ENCODE results near the gene SLC10A6.

Gene SLC10A6

DNA sequence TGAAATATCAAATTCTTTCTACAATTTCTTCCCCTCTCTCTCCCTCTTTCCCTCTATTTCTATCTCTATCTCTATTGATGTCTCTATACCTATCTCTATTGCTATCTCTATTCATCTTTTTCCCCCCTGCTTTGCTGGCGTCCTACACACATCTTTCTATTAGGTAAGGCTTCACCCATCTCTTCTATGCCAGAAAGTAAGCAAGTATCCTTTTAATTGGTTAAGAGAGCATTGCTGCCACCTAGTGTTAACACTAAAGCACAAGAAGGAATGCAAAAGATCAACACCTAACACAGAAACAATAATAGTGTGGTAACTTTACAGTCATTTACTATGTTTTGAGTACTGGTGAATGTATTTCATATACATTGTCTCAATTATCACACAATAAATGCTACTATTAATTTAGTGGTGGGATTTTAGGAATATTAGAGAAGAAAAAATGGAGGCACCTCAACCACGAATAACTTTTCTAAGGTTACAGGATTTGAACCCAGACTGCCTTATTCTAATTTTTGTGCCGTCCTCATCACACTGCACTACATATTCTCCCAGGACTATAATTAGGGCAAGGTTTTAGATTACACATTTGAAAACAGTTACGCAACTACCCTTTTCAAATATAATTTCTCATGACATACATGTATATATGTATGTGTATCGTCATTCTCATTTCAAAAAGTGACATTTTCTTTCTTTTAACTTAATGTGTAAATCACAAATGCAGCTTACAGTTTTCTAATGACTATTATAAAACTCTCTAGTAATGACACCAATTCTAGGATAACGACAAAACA is 46.7 kb upstream of the SLC10A6 start:
- Histone ChIP-seq H2AFZ (ENCODE audit: low read length) (no peak overlapping the region), H3K9me3 (replicated peaks; ENCODE audit: insufficient read depth, low read length) (no peaks in the 10 kb centered on the region), H3K4me2 (ENCODE audit: low read depth, low read length) (no peak overlapping the region), H3F3A (ENCODE audit: insufficient read depth, low read length) (no peaks in the 10 kb centered on the region), H4K20me1 (ENCODE audit: insufficient read depth, low read length) (no peaks in the 10 kb centered on the region), H3K4me3 (ENCODE audit: low read length) (no peak overlapping the region), H3K27me3 (replicated peaks; ENCODE audit: insufficient read depth, low read length) (no peaks in the 10 kb centered on the region), H3K27ac (ENCODE audit: low read length) (no peak overlapping the region), H3K79me2 (ENCODE audit: low read length) (no peaks in the 10 kb centered on the region), H3K9me2 (replicated peaks; ENCODE audit: insufficient read depth, low read length) (no peaks in the 10 kb centered on the region), H3K9ac (ENCODE audit: low read length) (no peak overlapping the region), H3K36me3 (replicated peaks; ENCODE audit: insufficient read depth, low read length) (no peaks in the 10 kb centered on the region), H3K4me1 (ENCODE audit: low read length) (no peaks in the 10 kb centered on the region)
- TF ChIP-seq EZH2phosphoT487 (IDR thresholded peaks at IDR 0.05; ENCODE audit: low read length) = no peak
- TF ChIP-seq, protein P1, sequence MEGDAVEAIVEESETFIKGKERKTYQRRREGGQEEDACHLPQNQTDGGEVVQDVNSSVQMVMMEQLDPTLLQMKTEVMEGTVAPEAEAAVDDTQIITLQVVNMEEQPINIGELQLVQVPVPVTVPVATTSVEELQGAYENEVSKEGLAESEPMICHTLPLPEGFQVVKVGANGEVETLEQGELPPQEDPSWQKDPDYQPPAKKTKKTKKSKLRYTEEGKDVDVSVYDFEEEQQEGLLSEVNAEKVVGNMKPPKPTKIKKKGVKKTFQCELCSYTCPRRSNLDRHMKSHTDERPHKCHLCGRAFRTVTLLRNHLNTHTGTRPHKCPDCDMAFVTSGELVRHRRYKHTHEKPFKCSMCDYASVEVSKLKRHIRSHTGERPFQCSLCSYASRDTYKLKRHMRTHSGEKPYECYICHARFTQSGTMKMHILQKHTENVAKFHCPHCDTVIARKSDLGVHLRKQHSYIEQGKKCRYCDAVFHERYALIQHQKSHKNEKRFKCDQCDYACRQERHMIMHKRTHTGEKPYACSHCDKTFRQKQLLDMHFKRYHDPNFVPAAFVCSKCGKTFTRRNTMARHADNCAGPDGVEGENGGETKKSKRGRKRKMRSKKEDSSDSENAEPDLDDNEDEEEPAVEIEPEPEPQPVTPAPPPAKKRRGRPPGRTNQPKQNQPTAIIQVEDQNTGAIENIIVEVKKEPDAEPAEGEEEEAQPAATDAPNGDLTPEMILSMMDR (IDR thresholded peaks at IDR 0.05; ENCODE audit: low read length) = peak; percentile 80
- no peak for TF ChIP-seq EZH2 (optimal IDR thresholded peaks at IDR 0.05; ENCODE audit: low read depth, low read length)
- DNase-seq = peak; percentile 68

DNA sequence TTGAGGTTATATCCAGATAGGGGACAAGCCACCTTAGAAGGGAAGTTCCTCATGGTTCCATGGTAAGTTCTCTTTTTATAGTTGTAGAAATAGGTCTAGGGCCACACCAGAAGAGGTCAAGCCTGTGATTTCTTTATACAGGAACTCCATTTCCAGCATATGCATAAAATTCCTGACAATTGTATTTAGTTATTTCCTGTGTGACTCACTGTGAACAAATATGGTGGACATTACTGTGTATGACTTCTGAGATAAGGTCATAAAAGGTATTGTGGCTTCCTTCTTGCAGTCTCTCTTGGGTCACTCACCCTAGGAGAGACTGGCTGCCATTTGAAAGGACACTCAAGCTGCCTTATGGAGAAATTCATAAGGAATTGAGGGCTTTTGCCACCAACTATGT is 45.3 kb upstream of the SLC10A6 start:
- H3K27ac ChIP-seq (ENCODE audit: low read length) = no peak overlapping the region
- no peak for DNase-seq

DNA sequence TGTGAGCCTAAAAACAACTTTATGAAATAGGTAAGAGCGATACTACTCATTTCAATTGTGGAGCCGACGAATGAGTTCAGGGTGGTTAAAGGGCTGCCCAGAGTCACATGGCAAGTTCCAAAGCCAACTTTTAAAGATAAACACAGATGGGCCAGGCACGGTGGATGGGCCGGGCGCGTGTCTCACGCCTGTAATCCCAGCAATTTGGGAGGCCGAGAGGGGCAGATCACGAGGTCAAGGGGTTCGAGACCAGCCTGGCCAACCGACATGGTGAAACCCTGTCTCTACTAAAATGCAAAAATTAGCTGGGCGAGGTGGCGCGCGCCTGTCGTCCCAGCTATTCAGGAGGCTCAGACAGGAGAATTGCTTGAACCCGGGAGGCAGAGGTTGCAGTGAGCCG is 44.0 kb upstream of the SLC10A6 start:
- no peak overlapping the region for H3K4me3 ChIP-seq (ENCODE audit: low read length)
- no peak overlapping the region for H3K9ac ChIP-seq (ENCODE audit: low read length)
- no peaks in the 10 kb centered on the region for H4K20me1 ChIP-seq (ENCODE audit: insufficient read depth, low read length)
- H3K36me3 ChIP-seq (replicated peaks; ENCODE audit: insufficient read depth, low read length) = no peaks in the 10 kb centered on the region
- no peak for TF ChIP-seq EZH2phosphoT487 (IDR thresholded peaks at IDR 0.05; ENCODE audit: low read length)
- TF ChIP-seq, protein P1 (IDR thresholded peaks at IDR 0.05; ENCODE audit: low read length) = no peak
- no peak for TF ChIP-seq EZH2 (optimal IDR thresholded peaks at IDR 0.05; ENCODE audit: low read depth, low read length)
- no peak for DNase-seq
- H3F3A ChIP-seq (ENCODE audit: insufficient read depth, low read length) = no peaks in the 10 kb centered on the region
- no peaks in the 10 kb centered on the region for H3K27me3 ChIP-seq (replicated peaks; ENCODE audit: insufficient read depth, low read length)
- H3K4me1 ChIP-seq (ENCODE audit: low read length) = no peaks in the 10 kb centered on the region
- no peak overlapping the region for H3K27ac ChIP-seq (ENCODE audit: low read length)
- H3K9me2 ChIP-seq (replicated peaks; ENCODE audit: insufficient read depth, low read length) = no peaks in the 10 kb centered on the region
- H3K79me2 ChIP-seq (ENCODE audit: low read length) = no peaks in the 10 kb centered on the region
- no peak overlapping the region for H3K4me2 ChIP-seq (ENCODE audit: low read depth, low read length)
- H2AFZ ChIP-seq (ENCODE audit: low read length) = no peak overlapping the region
- H3K9me3 ChIP-seq (replicated peaks; ENCODE audit: insufficient read depth, low read length) = no peaks in the 10 kb centered on the region

More for the DNA sequence above, 45.3 kb upstream of the SLC10A6 start:
- Histone ChIP-seq H3K79me2 (ENCODE audit: low read length) (no peaks in the 10 kb centered on the region), H4K20me1 (ENCODE audit: insufficient read depth, low read length) (no peaks in the 10 kb centered on the region), H3K9me3 (replicated peaks; ENCODE audit: insufficient read depth, low read length) (no peaks in the 10 kb centered on the region), H3F3A (ENCODE audit: insufficient read depth, low read length) (no peaks in the 10 kb centered on the region), H3K4me1 (ENCODE audit: low read length) (no peaks in the 10 kb centered on the region), H3K4me2 (ENCODE audit: low read depth, low read length) (no peak overlapping the region), H3K27me3 (replicated peaks; ENCODE audit: insufficient read depth, low read length) (no peaks in the 10 kb centered on the region), H3K4me3 (ENCODE audit: low read length) (no peak overlapping the region), H3K36me3 (replicated peaks; ENCODE audit: insufficient read depth, low read length) (no peaks in the 10 kb centered on the region), H3K9ac (ENCODE audit: low read length) (no peak overlapping the region), H2AFZ (ENCODE audit: low read length) (no peak overlapping the region), H3K9me2 (replicated peaks; ENCODE audit: insufficient read depth, low read length) (no peaks in the 10 kb centered on the region)
- TF ChIP-seq, protein P1 (IDR thresholded peaks at IDR 0.05; ENCODE audit: low read length) = no peak
- no peak for TF ChIP-seq EZH2 (optimal IDR thresholded peaks at IDR 0.05; ENCODE audit: low read depth, low read length)
- no peak for TF ChIP-seq EZH2phosphoT487 (IDR thresholded peaks at IDR 0.05; ENCODE audit: low read length)
